NCI-H2227 treated with DMSO at 0.1 percent for 48 hours (cell line): ENCODE data around the gene TTC16.

Source experiments
- DNase-seq: peaks from one replicate; lab custom pipeline; 2025; lab: John Stamatoyannopoulos, UW

Gene TTC16

GRCh38 chr9:127698985-127699670 is 16.8 kb upstream of the TTC16 start:
- DNase-seq, result peak; percentile 5

DNA sequence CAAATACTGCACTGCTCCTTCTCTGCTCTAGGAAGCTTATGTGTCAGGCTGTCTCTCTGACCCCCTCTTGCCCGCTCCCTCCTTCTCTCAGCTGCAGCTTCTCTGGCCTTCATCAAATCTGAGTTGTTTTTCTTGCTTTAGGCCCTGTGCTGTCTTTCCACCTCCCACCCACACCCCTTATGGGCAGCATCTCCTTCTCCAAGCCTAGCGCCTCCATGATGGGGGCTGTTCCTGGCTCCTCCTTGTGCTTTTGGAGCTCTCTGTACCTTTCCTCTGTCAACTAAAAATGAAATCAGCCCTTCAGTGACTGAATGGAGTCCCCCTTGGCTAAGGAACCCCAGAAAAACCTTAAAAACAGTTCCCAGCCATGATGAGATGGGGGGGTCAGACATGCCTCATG is 15.7 kb upstream of the TTC16 start:
- no peak for DNase-seq

DNA sequence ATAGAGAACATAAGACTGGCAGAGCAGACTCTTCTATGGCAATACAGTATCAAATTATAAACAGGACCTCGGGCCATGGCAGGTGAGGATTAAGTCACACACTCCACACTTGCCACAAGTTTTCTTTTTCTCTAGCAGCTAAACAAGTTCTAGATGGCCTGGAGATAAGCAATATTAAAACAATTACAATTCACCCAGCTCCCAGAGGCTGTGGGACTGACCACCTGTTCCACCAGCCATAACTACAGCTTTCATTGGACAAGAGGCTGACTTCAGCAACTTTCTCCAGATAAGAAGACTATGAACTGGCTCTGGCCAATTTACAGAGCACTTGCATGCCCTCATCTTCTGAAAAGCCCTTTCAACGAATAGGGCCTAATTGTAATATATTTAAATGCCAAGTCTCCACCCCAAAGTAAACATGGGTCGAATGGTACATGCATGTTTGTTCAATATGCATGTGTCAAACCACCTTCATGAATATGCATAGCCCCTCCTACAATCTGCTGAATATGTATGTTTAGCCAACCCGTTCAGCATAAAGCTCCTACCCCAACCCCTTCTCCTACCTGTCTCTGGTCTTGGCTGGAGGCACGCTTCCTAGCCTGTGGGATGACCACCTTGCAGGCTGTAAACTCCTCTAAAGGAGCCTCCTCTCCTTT is 15.2 kb upstream of the TTC16 start:
- DNase-seq, result no peak

GRCh38 chr9:127703289-127703946 is 12.5 kb upstream of the TTC16 start:
- DNase-seq, result no peak

DNA sequence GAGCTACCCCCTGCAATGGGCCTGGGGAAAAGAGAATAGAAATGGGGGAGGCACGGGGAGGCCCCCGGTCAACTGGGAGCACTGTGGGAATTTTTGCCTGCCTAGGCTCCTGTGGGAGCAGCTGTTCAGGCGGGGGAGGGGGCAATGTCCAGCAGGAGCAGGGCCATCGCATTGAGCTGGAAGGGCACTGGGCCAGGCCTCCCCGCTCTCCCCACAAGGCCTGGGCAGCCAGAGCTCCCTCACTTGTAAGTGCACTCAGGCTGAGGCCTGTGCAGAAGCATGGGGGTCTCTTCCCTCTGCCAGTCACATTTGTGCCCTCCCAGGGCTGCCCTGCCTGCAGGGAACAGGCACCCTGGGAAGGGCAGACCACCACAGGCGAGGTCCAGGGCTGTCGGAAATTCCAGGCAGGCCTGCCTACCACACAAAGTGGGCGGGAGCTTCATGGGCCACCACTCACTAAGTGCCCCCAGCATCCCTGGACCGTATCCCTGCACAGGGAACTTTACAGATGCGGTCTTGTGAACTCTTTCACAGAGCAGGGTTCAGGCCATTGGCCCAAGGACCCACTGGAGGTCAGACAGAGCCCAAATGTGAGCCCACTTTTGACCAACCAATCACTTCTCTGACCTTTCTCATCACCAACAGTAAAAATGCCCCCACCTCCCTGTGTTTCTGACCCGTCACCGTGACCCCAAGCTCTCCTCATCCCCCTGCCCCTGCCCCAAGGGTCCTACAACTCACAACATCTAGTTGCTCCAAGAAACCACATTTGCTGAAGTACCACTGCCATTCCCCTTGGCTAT is 10.1 kb upstream of the TTC16 start:
- DNase-seq, result no peak

- DNase-seq, result no peak
Observed at GRCh38 chr9:127706836-127707241, 9.0 kb upstream of the TTC16 start, which contains the start of gene CFAP157. CFAP157 (plus strand) TSS chr9:127706988; CDS start chr9:127707032, 44 bp downstream.

GRCh38 chr9:127707766-127708165 is 8.1 kb upstream of the TTC16 start:
- DNase-seq, result no peak

DNA sequence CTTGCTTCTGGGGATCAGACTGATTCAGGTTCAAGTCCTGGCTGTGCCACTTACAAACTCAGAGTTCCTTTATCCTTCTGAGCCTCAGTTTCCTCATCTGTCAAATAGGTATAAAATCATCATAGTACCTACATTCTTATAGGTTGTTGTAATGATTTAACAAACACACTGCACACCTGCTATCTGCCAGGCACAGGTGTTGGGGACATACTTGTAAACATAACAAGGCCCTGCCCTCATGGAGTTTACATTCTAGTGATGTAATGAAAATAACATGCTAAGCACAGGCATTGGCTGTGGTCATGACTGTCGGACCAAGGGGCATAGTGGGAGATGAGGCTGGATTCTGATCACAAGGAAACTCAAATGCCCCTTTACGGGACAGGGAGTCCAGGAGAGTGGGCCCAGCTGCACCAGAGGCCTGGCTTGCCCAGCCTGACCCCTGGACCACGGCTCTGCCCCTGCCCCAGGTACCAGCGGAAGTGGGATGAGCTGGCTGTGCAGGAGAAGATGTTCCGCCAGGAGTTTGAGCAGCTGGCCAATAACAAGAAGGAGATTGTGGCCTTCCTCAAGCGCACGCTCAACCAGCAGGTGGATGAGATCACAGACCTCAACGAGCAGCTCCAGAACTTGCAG is 6.8 kb upstream of the TTC16 start:
- DNase-seq, result no peak

DNA sequence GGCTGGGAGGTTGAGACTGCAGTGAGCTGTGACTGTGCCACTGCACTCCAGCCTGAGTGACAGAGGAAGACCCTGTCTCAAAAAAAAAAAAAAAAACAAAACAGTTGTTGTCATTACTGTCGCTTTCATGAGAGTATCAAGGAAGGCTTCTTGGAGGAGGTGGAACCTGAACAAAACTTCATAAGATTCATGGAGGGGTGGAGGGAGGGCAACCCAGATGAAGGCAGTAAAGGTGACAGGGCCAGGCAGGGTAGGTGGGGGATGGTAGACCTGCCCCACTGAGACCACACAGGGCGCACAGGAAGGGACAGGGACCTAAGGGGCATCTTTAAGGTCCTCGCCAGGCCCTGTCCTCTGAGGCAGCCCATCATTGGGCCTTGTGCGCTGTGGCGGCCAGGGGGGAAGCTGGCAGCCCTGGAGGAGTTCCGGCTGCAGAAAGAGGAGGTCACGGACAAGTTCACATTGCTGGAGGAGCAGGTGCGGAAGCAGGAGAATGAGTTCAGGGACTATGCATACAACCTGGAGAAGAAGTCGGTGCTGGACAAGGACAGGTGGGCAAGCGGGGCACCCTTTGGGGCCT is 5.6 kb upstream of the TTC16 start:
- no peak for DNase-seq

GRCh38 chr9:127711226-127711701 is 4.6 kb upstream of the TTC16 start:
- DNase-seq, result no peak

DNA sequence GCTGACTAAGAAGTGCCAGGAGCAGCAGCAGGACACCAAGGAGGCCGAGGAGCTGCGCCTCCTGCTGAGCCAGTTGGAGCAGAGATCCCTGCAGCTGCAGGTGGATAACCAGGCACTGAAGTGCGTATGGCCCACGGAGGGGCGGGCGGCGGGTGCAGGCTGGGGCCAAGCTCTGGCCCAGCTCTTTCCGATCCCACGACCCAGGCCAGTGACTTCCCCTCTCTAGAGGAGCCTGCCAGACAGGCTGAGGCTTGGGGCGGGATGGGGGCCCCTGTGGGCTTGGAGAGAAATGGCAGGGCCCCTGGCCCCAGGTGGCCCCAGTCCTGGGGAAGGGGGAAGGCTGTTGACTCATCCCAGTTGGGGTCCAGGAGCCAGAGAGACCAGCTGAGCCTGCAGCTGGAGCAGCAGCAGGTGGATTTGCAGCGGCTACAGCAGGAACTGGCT is 4.0 kb upstream of the TTC16 start:
- no peak for DNase-seq

- DNase-seq, result no peak
Observed at GRCh38 chr9:127712371-127712770, 3.5 kb upstream of the TTC16 start.

DNA sequence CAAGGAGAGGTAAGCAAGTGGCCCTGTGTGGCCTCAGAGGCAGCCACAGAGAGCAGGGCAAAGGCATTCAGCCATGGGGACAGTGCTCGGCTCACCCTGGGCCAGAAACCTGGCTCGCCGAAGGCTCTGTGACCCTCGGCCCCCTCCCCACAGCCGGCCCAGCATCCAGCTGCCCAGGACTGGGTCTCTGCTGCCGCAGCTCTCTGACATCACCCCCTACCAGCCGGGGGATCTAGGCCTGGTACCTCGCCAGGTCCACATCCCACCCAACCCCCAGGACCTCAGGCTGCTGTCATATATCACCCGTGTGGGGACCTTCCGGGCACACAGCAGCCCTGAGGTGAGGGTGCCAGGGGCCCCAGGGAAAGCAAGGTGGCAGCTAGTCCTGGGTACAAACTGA is 3.0 kb upstream of the TTC16 start:
- no peak for DNase-seq

DNA sequence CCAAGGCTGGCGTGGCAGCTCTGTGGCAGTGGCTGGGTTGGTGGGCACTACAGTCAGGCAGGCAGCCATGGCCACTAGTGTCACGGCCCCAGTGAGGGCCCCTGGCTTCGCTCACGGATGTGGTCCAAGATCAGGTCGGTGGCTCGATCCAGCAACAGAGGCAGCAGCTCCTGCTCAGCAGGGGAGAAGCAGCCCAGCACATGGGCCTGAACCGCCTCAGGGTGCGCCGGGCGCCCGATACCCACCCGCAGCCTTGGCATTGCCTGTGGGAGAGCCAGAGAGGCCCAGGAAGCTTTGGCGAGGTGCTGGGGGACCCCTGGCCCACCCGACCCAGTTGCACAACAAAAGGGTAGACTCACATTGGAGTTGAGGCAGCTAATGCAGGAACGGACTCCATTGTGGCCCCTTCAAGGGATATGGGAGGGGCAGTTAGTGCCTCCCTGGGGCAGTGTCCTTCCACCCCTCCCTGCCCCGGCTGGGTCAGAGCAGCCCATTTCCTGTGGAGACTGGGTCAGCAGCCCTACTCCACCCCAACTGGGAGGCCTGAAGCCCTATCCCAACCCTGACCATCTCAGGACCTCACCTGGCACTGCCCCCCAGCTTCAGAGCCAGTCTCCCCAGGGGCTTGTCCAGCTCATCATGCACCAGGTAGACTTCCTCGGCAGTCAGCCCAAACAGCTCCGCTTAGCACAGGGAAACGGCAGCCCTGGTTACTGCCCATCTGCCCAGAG is 1.7 kb upstream of the TTC16 start:
- no peak for DNase-seq

DNA sequence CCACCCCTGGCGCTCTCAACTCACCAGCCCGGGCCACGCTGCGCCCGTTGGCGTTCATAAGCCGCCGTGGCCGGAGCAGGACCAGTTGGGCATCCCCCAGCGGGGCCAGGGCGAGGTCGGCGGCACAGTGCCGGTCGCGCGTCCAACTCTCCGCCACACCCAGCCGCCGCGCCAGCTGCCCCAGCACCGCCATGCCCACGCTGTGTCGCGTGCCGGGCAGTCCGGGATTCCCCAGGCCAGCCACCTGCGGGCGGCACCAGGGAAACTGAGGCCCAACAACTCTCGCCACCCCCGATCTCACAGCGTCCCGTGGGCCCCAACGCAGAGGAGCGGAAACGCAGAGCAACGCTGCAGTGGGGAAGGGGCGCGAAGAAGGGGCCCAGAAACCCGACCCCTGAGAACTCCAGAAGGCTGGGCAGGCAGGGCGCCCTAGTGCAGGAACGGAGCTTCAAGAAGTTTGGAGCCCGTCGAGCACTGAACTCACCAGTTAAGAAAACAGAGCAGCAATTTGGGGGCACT is 869 bp upstream of the TTC16 start:
- DNase-seq, result no peak

- DNase-seq, result no peak
Observed at GRCh38 chr9:127716412-127716811, 533 bp downstream of the TTC16 start.

DNA sequence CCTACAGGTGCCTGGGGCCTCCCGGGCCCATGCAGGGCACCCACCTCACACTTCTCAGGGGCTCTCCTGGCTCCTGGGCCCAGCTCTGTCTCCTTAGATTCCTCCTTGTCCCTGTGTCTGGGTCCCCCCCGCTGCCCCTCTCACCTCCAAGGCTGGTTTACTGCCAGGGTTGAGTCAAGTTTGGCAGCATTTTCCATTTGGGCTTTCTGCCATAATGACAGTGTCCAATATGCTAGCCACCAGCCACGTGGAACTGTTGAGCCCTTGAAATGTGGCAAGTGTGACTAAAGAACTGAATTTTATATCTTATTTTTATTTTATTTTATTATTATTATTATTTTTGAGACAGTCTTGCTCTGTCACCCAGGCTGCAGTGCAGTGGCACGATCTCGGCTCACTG is 1.9 kb downstream of the TTC16 start:
- DNase-seq, result no peak

GRCh38 chr9:127720031-127720864 is 4.4 kb downstream of the TTC16 start:
- no peak for DNase-seq

GRCh38 chr9:127720865-127721227 is 5.0 kb downstream of the TTC16 start:
- no peak for DNase-seq

GRCh38 chr9:127721391-127721821 is 5.5 kb downstream of the TTC16 start:
- DNase-seq, result peak; percentile 34
